Measurements from ENCODE around the gene PHF14.

DNA sequence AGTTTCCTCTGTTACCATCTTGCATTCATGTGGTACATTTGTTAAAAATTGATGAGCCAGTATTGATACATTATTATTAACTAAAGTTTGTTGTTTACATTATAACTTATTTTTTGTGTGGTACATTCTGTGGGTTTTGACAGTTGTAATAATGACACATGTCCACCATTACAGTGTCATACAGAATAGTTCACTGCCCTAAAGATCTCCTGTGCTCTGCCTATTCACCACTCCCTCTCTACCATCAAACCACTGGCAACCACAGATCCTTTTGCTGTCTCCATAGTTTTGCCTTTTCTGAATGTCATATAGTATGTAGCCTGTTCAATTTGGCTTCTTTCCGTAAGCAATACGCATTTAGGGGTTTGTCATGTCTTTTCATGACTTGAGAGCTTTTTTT is 156.9 kb downstream of the PHF14 start:
- TF ChIP-seq POLR2AphosphoS5 (IDR thresholded peaks at IDR 0.05; ENCODE audit: low read depth, low read length): no peak
- TF ChIP-seq POLR2A (IDR thresholded peaks at IDR 0.05; ENCODE audit: low read depth, low read length): no peak

All from GM12892 (cell line).